Stomach (tissue), 9 donors: ENCODE data around the gene PARP4. TPM values are rescaled to one million over a fixed set of nuclear protein-coding genes. Genes with fewer than 3 reads are reported as not detected.
A peak's percentile ranks its signal among the peaks of the same experiment; 100 is the strongest.

Experiments used
- DNase-seq, 2 donors: peaks; one replicate each; pipeline versions ENCODE4 v3.0.0 to v3.0.0-alpha.2; 2013 to 2019
- H3K27ac ChIP-seq, 5 donors: fragments of 200-600 bp in 4 of 5; sonication (generic) in 4 of 5; one replicate each; pipeline ENCODE4 v1.5.1; 2013 to 2019; ENCODE audit warnings: mild to moderate bottlenecking in 1 of 5, moderate library complexity in 1 of 5
- H3K27me3 ChIP-seq, 3 donors: fragments of 200-600 bp; sonication (generic); one replicate each; pipeline ENCODE4 v1.5.1; 2017 to 2019; ENCODE audit warnings: mixed run types in 1 of 3
- H3K36me3 ChIP-seq, 4 donors: fragments of 200-600 bp; sonication (generic); 1 replicate in 3 of 4; 2 replicates in 1 of 4; pipeline ENCODE4 v1.5.1; 2016 to 2019
- H3K4me1 ChIP-seq, 4 donors: fragments of 200-600 bp; sonication (generic); one replicate each; pipeline ENCODE4 v1.5.1; 2016 to 2019
- H3K4me3 ChIP-seq, 4 donors: fragments of 200-600 bp; sonication (generic) in 3 of 4; one replicate each; pipeline ENCODE4 v1.5.1; 2016 to 2019; ENCODE audit warnings: mild to moderate bottlenecking in 1 of 4
- H3K9me3 ChIP-seq, 4 donors: fragments of 200-600 bp; sonication (generic); one replicate each; pipeline ENCODE4 v1.5.1; 2016 to 2019
- EP300 ChIP-seq: sonication (generic); formaldehyde crosslinking; IDR thresholded peaks from one replicate; pipeline ENCODE4 v1.6.1; 2017; ENCODE audit warnings: antibody characterized with exemption
- POLR2A ChIP-seq, 4 donors: fragments of 450-650 bp; IDR thresholded peaks; one replicate each; pipeline ENCODE4 v1.6.1; 2016; ENCODE audit warnings: antibody characterized with exemption in 4 of 4, control low read depth in 2 of 4, mild to moderate bottlenecking in 1 of 4, moderate library complexity in 1 of 4
- POLR2AphosphoS5 ChIP-seq, 3 donors: sonication (generic); formaldehyde crosslinking; IDR thresholded peaks; one replicate each; pipeline ENCODE4 v1.6.1; 2016; ENCODE audit warnings: antibody characterized with exemption in 3 of 3
- WGBS, 5 donors: extraction: QIAGEN DNeasy Blood & Tissue Kit in 3 of 5; methylation state at CpG; one replicate each; pipeline versions ENCODE4 v1.1.5 to v1.1.7; 2013 to 2018; 5-methylcytosine and 5-hydroxymethylcytosine counted together
- intact Hi-C: fragments of 100-400 bp; cut with DNase I; formaldehyde crosslinking; loops from one replicate; pipeline ENCODE4 v1.15.1; 2023; ENCODE audit warnings: low total_unique reads
- polyA plus RNA-seq, 3 donors: library from polyadenylated mRNA; stranded (reverse); fragments of 200-250 nt; gene quantifications; one replicate each; pipeline ENCODE4 v1.2.3, GENCODE V29; 2013
- total RNA-seq, 5 donors: library from RNA; depleted of rRNA; stranded (reverse); fragments of >200 nt; gene quantifications; one replicate each; pipeline versions ENCODE4 v1.1.0 to v1.2.3, GENCODE V29; 2014 to 2016
- TF ChIP-seq, protein P1 (sequence below), 7 experiments: fragments of 450-650 bp in 4 of 7; fragments of 200-600 bp in 3 of 7; sonication (generic) in 3 of 7; IDR thresholded peaks; one replicate each; pipeline ENCODE4 v1.5.1; 2016 to 2019; ENCODE audit warnings: antibody characterized with exemption in 7 of 7, control low read depth in 2 of 7, mild to moderate bottlenecking in 1 of 7
- donor health status: healthy with polysubstance abuse.
- donor health status: Bipolar disorder and iron deficiency.
- donor health status: healthy.

The PARP4 gene
- total and polyA plus RNA-seq, 8 donors = 13.9 to 85.2 (median 36.9) TPM

DNA sequence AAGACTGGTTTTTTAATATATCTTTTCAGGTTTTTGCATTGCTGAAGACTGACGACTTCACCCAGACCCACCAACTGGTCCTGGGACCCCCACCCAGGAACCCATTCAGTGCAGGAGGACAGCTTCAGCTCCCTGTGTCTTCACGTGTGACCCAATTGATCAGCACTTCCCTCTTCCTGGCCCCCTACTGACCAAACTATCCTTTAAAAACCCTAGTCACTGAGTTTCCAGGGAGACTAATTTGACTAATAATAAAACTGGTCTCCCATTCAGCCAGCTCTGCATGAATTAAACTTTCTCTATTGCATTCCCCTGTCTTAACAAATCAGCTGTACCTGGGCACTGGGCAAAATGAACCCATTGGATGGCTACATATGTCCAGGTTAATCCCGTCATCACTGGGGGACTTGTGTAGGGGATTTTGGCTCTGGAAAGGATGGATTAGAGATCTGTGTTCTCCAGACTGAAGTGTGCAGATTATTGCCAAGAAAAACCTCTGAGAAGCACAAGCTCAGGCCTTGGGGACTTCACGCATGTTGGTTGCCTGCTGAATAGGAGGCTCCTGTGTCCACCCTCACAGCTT is 16.3 kb upstream of the PARP4 start:
- Histone ChIP-seq H3K4me1 (no peaks in the 10 kb centered on the region), H3K4me3 (no peak overlapping the region), H3K27me3 (peaks cover 0 to 16% (median 5%) of the 10 kb centered on the region in 3 donors), H3K36me3 (no peaks in the 10 kb centered on the region), H3K27ac (no peak overlapping the region), H3K9me3 (no peaks in the 10 kb centered on the region)
- intact Hi-C loops = no loop called here
- 76 to 89% (median 76%) methylated on average over 4 of the region's 4 CpGs for WGBS, 5 donors
- TF ChIP-seq POLR2A (IDR thresholded peaks at IDR 0.05) (no peak), EP300 (no peak), POLR2AphosphoS5 (IDR thresholded peaks at IDR 0.05) (no peak)
- TF ChIP-seq, protein P1, sequence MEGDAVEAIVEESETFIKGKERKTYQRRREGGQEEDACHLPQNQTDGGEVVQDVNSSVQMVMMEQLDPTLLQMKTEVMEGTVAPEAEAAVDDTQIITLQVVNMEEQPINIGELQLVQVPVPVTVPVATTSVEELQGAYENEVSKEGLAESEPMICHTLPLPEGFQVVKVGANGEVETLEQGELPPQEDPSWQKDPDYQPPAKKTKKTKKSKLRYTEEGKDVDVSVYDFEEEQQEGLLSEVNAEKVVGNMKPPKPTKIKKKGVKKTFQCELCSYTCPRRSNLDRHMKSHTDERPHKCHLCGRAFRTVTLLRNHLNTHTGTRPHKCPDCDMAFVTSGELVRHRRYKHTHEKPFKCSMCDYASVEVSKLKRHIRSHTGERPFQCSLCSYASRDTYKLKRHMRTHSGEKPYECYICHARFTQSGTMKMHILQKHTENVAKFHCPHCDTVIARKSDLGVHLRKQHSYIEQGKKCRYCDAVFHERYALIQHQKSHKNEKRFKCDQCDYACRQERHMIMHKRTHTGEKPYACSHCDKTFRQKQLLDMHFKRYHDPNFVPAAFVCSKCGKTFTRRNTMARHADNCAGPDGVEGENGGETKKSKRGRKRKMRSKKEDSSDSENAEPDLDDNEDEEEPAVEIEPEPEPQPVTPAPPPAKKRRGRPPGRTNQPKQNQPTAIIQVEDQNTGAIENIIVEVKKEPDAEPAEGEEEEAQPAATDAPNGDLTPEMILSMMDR (IDR thresholded peaks at IDR 0.05) = no peak
- no peak for DNase-seq

DNA sequence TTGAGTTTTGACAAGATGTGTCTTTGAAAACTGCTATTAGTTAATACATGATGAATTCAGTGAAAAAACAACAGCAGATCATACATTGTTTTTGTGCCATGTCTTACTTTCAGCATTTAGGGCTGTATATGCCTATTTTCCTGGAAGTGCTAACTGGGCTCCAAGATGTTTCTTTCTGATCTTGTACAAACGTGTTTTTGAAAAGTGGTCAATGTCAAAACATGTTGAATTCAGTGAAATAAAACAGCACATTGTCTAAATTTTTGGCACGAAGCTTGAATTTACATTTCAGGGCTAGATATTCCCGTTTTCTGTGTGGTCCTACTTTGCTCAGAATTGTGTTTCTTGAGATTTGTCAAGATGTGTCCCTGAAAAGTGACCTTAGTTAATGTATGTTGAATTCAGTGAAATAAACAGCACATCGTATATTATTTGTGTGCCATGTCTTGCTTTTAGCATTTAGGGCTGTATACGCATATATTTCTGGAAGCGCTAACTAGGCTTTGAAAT is 14.7 kb upstream of the PARP4 start:
- WGBS, 5 donors = 66 to 76% (median 73%) methylated on average over 6 of the region's 6 CpGs
- intact Hi-C loops = no loop called here

DNA sequence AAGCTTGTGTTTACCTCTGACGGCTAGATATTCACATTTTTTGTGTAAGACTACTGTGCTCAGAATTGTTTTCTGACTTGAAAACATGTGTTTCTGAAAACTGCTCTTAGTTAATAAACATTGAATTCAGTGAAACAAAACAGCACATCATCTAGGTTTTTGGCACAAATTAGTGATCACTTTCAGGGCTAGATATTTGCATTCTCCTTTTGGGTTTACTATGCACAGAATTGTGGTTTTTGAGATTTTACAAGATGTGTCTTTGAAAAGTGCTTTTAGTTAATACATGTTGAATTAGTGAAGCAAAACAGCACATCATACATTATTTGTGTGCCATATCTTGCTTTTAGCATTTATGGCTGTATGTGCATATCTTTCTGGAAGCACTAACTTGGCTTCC is 8.2 kb upstream of the PARP4 start:
- no peaks in the 10 kb centered on the region for H3K27me3 ChIP-seq
- no peaks in the 10 kb centered on the region for H3K9me3 ChIP-seq
- intact Hi-C loops = no loop called here
- whole genome bisulfite sequencing, 5 donors = 79 to 88% (median 85%) methylated on average over 1 of the region's 1 CpG
- TF ChIP-seq, protein P1 (IDR thresholded peaks at IDR 0.05) = no peak
- TF ChIP-seq EP300 (no peak), POLR2AphosphoS5 (IDR thresholded peaks at IDR 0.05) (no peak), POLR2A (IDR thresholded peaks at IDR 0.05) (no peak)
- H3K4me1 ChIP-seq = no peaks in the 10 kb centered on the region
- no peak overlapping the region for H3K27ac ChIP-seq
- no peak overlapping the region for H3K4me3 ChIP-seq
- no peak for DNase-seq
- H3K36me3 ChIP-seq = no peaks in the 10 kb centered on the region

More for the DNA sequence above, 14.7 kb upstream of the PARP4 start:
- peaks cover 0 to 16% (median 5%) of the 10 kb centered on the region in 3 donors for H3K27me3 ChIP-seq
- H3K27ac ChIP-seq = no peak overlapping the region
- no peaks in the 10 kb centered on the region for H3K36me3 ChIP-seq
- TF ChIP-seq, protein P1 (IDR thresholded peaks at IDR 0.05) = no peak
- peak in 1 of 2 donors; percentile 22 for DNase-seq
- no peaks in the 10 kb centered on the region for H3K9me3 ChIP-seq
- H3K4me1 ChIP-seq = no peaks in the 10 kb centered on the region
- no peak overlapping the region for H3K4me3 ChIP-seq

DNA sequence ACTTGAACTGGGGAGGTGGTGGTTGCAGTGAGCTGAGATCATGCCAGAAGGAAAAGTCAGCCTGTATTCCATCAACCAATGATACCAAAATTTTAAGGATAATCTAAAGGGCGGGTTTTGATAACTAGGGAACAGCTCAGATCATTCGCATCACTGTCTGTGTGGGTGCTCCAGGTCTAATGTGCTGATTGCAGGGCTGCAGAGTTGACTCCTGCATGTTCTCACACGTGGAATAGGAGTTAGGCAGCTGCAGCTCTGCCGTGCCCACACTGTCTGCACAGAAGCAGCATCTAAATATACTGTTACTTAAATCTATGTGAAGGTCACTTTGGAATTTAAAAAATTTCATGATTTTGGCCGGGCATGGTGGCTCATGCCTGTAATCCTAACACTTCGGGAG is 4.3 kb upstream of the PARP4 start:
- H3K27ac ChIP-seq = no peak overlapping the region
- H3K9me3 ChIP-seq = no peaks in the 10 kb centered on the region
- no peaks in the 10 kb centered on the region for H3K27me3 ChIP-seq
- no peaks in the 10 kb centered on the region for H3K36me3 ChIP-seq
- TF ChIP-seq POLR2A (IDR thresholded peaks at IDR 0.05) (no peak), EP300 (no peak), POLR2AphosphoS5 (IDR thresholded peaks at IDR 0.05) (no peak)
- TF ChIP-seq, protein P1 (IDR thresholded peaks at IDR 0.05) = no peak
- intact Hi-C loops = no loop called here
- no peak for DNase-seq
- 82 to 93% (median 85%) methylated on average over 6 of the region's 6 CpGs for WGBS, 5 donors
- H3K4me3 ChIP-seq = no peak overlapping the region
- H3K4me1 ChIP-seq = peaks cover 0 to 7% (median 3%) of the 10 kb centered on the region in 4 donors
